IMR-90 (cell line): Measurements from ENCODE around the gene KYAT1.

Experiments
- CTCF ChIP-seq: conservative IDR thresholded peaks from 2 replicates; pipeline ENCODE4 v1.5.1; 2012; ENCODE audit warnings: mild to moderate bottlenecking, low read depth, low read length, improper control_type of control experiment
- MAZ ChIP-seq: IDR thresholded peaks from 2 replicates; pipeline ENCODE4 v1.6.1; 2012; ENCODE audit warnings: low read depth, mild to moderate bottlenecking, low read length, improper control_type of control experiment, moderate library complexity, borderline replicate concordance
- MXI1 ChIP-seq: IDR thresholded peaks from 2 replicates; pipeline ENCODE4 v1.6.1; 2012; ENCODE audit warnings: low read depth, mild to moderate bottlenecking, low read length, moderate library complexity, borderline replicate concordance

GRCh38 chr9:128809831-128810230, 71.9 kb downstream of the KYAT1 start:
- no peak for TF ChIP-seq CTCF
- no peak for TF ChIP-seq MAZ
- TF ChIP-seq MXI1: no peak
